ENCODE results near the gene GRID1.

Gene GRID1

GRCh38 chr10:86312701-86313270 lies 53.8 kb downstream of the GRID1 start:
- no peak for DNase-seq

DNA sequence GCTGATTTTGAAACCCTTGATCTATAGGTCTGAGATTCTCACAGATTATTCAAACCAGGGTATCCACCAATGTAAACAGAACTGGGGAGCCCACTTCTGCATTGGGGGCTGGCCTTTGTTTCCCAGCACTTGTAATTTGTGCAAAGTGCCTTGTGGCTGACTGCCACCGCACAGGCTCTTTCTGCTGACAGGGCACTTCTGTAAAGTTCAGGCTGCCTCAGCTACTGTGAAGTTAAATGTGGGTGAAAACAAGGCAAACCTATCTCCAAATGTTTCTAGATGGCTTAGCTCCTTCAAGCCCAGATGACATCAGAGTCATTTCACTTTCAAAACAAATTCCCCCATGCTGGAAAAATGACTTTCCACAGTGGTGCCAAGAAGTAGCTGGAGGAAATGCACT lies 54.7 kb downstream of the GRID1 start:
- no peak for DNase-seq

DNA sequence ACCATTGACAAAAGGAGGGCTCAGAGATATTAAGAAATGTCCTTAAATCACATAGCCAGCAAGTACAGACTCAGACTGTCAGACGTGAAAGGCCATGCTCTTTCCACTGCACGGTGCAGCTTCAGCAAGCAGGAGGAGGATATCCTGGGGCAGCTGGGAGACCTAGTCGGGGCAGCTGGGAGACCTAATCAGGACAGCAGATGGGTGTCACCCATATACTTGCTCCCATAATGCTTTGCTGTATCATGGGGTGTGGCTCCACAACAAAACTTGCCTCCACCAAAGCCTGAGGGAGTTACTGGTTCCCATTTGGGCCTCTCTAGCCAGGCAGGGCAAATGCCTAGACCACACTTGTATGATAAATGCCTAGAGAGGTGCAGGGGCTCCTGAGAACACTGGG lies 55.4 kb downstream of the GRID1 start:
- DNase-seq = no peak

- DNase-seq = no peak
Measured at GRCh38 chr10:86310702-86311101, 55.9 kb downstream of the GRID1 start.

DNA sequence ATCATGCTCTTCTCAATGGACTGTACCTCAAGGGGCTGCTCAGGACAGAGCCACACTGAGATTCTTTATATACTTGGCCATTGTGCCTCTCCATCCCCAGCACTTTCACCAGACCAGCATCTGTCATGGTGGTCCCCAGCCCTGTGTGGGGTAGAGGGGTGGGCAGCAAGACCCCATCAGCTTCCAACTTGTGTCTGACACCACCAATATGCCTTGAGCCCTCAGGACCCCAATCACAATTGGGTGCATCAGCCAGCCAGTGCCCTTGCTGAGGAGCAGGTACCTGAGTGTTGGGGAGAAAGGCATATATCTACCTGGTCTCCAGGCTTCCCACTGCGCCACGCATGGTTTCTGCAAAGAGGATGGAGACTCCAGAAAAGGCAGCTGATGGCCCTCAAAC lies 56.3 kb downstream of the GRID1 start:
- DNase-seq = no peak

GRCh38 chr10:86308056-86308455 lies 58.5 kb downstream of the GRID1 start:
- DNase-seq = no peak

DNA sequence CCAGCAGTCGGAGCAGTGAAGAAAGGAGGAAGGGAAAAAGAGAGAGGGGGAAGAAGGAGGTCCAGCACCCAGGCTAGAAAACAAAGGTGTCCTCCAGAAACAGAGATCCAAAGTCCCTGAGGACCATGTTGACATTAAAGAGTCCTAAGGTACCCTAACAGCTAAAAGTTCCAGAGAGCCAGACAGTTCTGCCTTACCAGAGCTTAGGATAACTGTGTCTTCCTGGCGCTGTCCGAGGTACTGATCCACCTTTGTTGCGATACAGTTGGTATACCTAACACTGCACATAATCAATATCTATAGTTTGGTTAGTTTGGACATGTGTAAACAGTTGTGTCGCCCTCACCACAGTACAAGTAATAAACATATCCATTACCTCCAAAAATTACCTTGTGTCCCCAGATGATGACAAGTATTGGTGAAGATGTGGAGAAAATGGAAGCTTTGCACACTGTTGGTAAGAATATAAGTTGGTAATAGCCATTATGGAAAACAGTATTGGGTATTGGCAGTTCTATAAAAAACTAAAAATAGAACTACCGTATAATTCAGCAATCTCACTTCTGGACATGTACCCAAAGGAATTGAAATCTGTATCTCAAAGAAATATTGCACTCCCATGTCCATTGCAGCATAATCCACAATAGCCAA lies 59.8 kb downstream of the GRID1 start:
- DNase-seq = peak; percentile 53

DNA sequence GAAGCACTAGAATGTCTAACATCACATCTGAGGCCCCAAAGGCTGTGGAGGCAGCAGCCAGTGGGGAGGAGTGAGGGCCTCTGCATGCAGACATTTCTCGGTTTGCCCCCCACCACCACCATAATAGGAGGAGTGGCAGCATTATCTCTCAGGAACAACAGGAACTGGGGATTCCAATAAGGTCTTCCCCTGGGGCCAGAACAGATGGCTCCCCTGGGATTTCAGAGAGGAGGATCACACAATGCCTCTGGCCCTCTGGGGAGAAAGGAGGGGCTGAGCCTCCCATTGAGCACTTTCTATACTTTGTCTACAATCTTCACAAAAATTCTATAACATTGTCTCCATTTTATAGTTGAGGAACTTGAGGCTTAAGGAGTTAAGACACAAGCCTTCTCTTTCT lies 61.1 kb downstream of the GRID1 start:
- no peak for DNase-seq

- no peak for DNase-seq
Measured at GRCh38 chr10:86304436-86304835, 62.2 kb downstream of the GRID1 start.

GRCh38 chr10:86303626-86304025 lies 63.0 kb downstream of the GRID1 start:
- no peak for DNase-seq

GRCh38 chr10:86301971-86302370 lies 64.6 kb downstream of the GRID1 start:
- DNase-seq = no peak

DNA sequence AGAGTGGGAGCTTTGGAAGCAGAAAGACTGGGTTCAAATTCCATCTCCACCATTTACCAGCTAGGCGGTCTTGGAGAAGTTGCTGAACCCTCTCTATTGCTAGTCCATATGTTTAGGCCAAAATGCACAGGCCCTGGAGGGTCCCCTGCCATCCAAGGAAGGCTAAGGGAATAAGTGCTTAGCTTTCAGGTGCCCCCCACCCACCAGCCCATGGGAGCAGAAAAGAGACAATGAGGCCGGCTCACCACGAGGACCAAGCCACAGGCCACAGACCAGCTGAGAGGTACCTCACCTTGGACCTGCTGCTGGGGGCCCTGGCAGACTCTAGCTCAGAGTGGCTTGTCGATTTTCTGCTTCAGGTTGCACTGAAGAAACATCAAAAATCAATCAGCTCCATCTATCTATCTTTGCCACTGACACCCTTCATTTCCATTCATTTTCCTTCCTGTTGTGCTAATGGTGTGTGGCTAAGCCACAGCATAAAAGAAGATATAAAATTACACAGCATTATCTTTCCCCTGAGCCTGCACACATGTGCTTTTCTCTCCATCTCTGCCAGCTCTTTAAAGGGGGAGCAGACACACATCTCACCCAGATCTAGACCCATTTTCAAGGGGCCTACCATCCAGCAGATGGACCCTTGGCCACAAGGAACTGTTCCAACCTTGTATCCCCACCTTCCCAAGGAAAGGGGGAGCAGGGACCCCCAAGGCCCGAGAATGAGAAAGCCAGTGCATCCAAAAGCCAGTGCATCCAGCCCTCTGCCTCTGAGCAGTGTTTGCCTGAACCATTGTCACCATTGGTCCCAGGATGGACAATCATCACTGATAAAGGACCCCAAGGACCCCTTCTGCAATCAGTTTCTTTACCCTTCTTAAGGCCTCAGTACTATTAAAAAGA lies 65.4 kb downstream of the GRID1 start:
- DNase-seq = no peak

DNA sequence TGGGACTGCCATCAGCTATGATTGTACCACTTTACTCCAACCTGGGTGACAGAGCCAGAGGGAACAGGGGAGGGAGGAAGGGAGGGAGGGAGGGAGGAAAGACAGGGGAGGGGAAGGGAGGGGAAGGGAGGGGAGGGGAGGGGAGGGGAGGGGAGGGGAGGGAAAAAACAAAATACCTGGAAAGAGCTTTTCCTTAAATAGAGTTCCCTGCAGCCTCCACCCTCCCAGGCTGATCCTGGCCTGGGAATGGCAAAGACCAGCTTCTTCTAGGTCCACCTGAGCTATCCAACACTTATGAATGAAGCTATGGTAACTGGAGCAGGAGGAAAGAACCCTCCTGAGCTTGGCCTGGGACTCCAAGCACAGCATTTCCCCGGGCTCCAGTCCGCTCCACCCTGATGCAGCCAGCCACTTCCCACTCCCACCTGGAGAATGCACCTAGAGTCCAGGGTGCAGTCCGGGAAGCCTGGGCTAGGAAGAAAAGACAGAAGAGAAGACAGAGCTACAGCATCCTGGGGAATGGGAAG lies 66.1 kb downstream of the GRID1 start:
- no peak for DNase-seq

DNA sequence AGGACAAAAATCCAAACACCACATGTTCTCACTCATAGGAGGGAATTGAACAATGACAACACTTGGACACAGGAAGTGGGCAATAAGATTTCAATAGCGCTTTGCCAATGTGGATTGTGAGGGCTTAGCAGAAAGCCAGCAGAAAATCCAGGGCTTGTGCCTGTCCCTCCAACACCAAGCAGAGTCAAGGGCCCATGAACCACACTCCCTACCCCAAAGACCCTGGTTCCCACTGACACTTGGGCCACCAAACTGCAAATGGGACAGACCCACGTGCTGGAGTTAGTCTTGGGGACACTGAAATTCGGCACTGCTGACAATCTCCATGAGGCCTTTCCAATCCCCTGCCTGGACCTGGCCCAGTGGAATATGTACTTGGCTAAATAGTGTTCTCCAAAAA lies 67.0 kb downstream of the GRID1 start:
- DNase-seq = no peak

GRCh38 chr10:86298501-86299001 lies 68.0 kb downstream of the GRID1 start:
- no peak for DNase-seq

- DNase-seq = no peak
Measured at GRCh38 chr10:86295791-86296190, 70.8 kb downstream of the GRID1 start.

- no peak for DNase-seq
Measured at GRCh38 chr10:86295351-86295750, 71.2 kb downstream of the GRID1 start.

DNA sequence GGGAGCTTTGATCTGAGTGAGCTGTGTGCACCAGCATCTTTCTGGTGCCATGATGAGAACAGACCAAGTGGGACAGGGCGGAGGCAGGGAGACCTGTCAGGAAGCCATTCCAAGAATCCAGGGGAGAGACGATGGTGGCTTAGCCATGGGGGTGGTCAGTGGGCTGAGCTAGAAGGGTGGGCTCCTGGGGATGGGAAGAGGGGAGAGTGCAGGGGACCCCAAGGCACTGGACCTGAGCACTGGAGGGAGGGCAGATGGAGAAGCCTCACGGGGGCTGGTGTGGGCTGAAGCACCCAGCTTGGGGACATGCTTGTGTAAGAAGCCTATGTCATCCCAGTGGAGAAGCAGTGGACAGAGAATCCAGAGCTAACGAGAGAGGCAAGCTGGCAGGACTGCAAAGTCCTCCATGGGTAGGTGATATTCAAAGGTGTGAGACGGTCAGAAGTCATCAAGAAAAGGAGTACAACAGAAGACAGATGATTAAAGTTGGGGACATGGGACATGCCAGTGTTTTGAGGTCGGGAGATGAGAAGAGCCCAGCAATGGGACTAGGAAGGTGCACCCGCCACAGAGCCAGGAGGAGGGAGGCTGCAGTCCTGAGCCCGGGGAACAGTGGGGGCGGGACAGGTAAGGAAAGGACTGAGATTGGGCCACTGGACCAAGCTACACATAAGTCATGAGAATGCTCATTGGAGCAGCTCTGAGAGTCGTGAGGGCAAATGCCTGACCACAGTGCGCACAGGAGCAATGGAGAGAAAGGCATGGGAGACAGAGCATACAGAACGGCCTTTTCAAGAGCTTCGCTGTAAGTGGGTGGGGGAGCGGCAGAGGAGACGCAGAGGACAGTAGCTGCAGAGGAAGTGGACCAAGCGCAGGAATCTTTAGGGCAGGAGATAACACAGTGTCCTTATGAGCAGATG lies 72.0 kb downstream of the GRID1 start:
- DNase-seq = no peak

- DNase-seq = no peak
Measured at GRCh38 chr10:86293396-86293791, 73.2 kb downstream of the GRID1 start.

- DNase-seq = no peak
Measured at GRCh38 chr10:86292462-86293395, 73.9 kb downstream of the GRID1 start.

DNA sequence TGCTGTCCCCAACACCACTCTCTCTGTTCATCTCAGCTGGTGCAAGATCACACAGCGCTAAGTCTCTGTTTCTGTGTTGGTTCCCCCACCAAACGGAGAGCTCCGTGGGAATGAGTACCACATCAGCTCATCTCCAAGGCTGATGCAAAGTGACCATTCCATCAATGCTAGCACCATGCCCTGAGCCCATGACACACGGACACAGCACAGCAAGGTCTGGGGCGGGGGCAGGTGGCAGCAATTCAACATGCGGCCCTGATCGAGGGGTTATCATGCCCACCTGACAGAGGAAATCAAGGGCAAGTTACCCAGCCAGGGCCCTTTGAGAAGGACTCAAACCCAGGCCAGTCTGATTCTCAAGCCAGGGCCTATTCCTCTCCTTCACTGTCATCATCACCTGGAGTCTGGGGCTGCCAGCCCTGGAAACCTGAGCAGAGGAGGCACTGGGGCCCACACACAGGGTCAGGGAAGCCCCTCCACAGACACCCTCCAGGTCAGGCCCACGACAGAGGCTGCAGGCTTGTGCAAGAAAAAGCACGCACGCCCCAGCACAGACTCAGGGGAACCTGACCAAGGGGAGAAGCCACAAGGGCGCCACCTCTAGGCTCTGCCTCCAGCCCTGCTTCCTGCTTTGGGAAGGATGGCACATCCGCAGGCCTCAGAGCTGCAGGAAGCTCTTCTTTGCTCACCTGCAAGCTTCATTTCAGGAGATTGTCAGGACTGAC lies 74.8 kb downstream of the GRID1 start:
- no peak for DNase-seq

Data from stimulated activated CD8-positive, alpha-beta memory T cell treated with anti-CD3 and anti-CD28 coated beads, Interleukin-4, amount 100 ng/mL, for 48 hours (primary cell).